ENCODE data around the gene UHMK1.

DNA sequence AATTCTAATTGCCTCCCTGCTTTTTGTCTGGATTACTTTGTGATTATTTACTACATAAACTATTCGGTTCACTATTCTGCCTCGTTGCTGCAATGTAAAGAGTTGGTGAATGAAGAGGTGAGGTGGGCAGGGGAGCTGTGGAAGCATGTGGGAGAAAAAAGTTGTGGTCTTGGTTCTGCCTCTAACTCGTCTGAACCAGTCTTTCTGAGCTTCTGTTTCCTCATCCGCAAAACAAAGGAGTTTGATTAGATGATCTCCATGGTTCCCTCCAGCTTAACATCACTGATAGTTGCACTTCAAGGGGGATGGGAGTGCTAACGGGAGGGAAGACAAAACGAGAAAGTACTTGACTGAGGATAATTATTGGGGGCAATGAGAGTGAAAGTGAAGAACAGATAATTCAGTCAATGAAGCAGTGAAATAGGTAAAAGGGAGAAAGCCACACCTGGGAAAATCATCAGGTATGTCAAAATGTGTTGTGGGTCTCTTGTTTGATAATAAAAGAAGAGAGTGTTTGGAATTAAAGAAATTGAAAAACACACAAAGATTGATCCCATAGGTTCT lies 26.2 kb upstream of the UHMK1 start:
- TF ChIP-seq, protein P1, sequence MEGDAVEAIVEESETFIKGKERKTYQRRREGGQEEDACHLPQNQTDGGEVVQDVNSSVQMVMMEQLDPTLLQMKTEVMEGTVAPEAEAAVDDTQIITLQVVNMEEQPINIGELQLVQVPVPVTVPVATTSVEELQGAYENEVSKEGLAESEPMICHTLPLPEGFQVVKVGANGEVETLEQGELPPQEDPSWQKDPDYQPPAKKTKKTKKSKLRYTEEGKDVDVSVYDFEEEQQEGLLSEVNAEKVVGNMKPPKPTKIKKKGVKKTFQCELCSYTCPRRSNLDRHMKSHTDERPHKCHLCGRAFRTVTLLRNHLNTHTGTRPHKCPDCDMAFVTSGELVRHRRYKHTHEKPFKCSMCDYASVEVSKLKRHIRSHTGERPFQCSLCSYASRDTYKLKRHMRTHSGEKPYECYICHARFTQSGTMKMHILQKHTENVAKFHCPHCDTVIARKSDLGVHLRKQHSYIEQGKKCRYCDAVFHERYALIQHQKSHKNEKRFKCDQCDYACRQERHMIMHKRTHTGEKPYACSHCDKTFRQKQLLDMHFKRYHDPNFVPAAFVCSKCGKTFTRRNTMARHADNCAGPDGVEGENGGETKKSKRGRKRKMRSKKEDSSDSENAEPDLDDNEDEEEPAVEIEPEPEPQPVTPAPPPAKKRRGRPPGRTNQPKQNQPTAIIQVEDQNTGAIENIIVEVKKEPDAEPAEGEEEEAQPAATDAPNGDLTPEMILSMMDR (conservative IDR thresholded peaks at IDR 0.05; ENCODE audit: low read depth, low read length) = no peak
- TF ChIP-seq EZH2 (IDR thresholded peaks at IDR 0.05; ENCODE audit: borderline replicate concordance, low read depth, low read length, poor library complexity, severe bottlenecking) = no peak

Data from A673 (cell line).